ENCODE results near the gene TSKU. TPM values are rescaled to one million over a fixed set of nuclear protein-coding genes. Genes with fewer than 3 reads are reported as not detected.

TSKU gene
- total RNA-seq, 1 donor = 24.6 TPM

GRCh38 chr11:76801225-76801624 is 18.1 kb downstream of the TSKU start:
- no peak for TF ChIP-seq CTCF (IDR thresholded peaks at IDR 0.05; ENCODE audit: insufficient read depth, low read length)
- DNase-seq (ENCODE audit: low read depth) = no peak
- H3K4me3 ChIP-seq (ENCODE audit: low read depth, low read length) = no peak overlapping the region

- no peak for DNase-seq (ENCODE audit: low read depth)
- no peak for TF ChIP-seq CTCF (IDR thresholded peaks at IDR 0.05; ENCODE audit: insufficient read depth, low read length)
Observed at GRCh38 chr11:76801736-76802135, 18.6 kb downstream of the TSKU start.

GRCh38 chr11:76802151-76802550 is 19.0 kb downstream of the TSKU start:
- DNase-seq (ENCODE audit: low read depth) = no peak
- H3K4me3 ChIP-seq (ENCODE audit: low read depth, low read length) = no peak overlapping the region
- no peak for TF ChIP-seq CTCF (IDR thresholded peaks at IDR 0.05; ENCODE audit: insufficient read depth, low read length)

More at GRCh38 chr11:76801736-76802135, 18.6 kb downstream of the TSKU start:
- no peak overlapping the region for H3K4me3 ChIP-seq (ENCODE audit: low read depth, low read length)

- no peak overlapping the region for H3K4me3 ChIP-seq (ENCODE audit: low read depth, low read length)
- no peak for DNase-seq (ENCODE audit: low read depth)
- no peak for TF ChIP-seq CTCF (IDR thresholded peaks at IDR 0.05; ENCODE audit: insufficient read depth, low read length)
Observed at GRCh38 chr11:76802621-76803020, 19.5 kb downstream of the TSKU start.

- no peak overlapping the region for H3K4me3 ChIP-seq (ENCODE audit: low read depth, low read length)
- TF ChIP-seq CTCF (IDR thresholded peaks at IDR 0.05; ENCODE audit: insufficient read depth, low read length) = no peak
- peak; percentile 49 for DNase-seq (ENCODE audit: low read depth)
Observed at GRCh38 chr11:76803023-76803422, 19.9 kb downstream of the TSKU start.

GRCh38 chr11:76803811-76804600 is 20.9 kb downstream of the TSKU start:
- TF ChIP-seq CTCF (IDR thresholded peaks at IDR 0.05; ENCODE audit: insufficient read depth, low read length) = no peak
- peak; percentile 46 for DNase-seq (ENCODE audit: low read depth)
- H3K4me3 ChIP-seq (ENCODE audit: low read depth, low read length) = no peak overlapping the region
